Mesothelial cell of epicardium (in vitro differentiated cells): Measurements from ENCODE around the gene ARVCF. TPM values are rescaled to one million over a fixed set of nuclear protein-coding genes. Genes with fewer than 3 reads are reported as not detected.

Experiments
- DNase-seq, 2 experiments: peaks; one replicate each; pipeline ENCODE4 v3.0.0; 2021; ENCODE audit warnings: low spot score in 2 of 2; ENCODE audit not compliant: unreplicated experiment in 2 of 2
- H3K27ac Mint-ChIP-seq: 2 replicates; pipeline ENCODE4 v1.8.0; 2021; ENCODE audit warnings: mixed read lengths
- H3K27me3 Mint-ChIP-seq: 2 replicates; pipeline ENCODE4 v1.8.0; 2021; ENCODE audit warnings: low read depth, mixed read lengths
- H3K36me3 Mint-ChIP-seq: 2 replicates; pipeline ENCODE4 v1.8.0; 2021; ENCODE audit warnings: mixed read lengths
- H3K4me1 Mint-ChIP-seq: 2 replicates; pipeline ENCODE4 v1.8.0; 2021; ENCODE audit warnings: mixed read lengths
- H3K4me3 Mint-ChIP-seq: 2 replicates; pipeline ENCODE4 v1.8.0; 2021; ENCODE audit warnings: mild to moderate bottlenecking, moderate library complexity, mixed read lengths
- H3K9me3 Mint-ChIP-seq: 2 replicates; pipeline ENCODE4 v1.8.0; 2021; ENCODE audit warnings: mixed read lengths
- total RNA-seq: library from RNA; stranded (reverse); gene quantifications from 3 replicates; pipeline ENCODE4 v1.2.1, GENCODE V29; 2021
- TF ChIP-seq, protein P1 (sequence below): fragments of 200-600 bp; sonication (generic); IDR thresholded peaks from one replicate; pipeline ENCODE4 v1.5.0; 2021; ENCODE audit warnings: antibody characterized with exemption; ENCODE audit not compliant: unreplicated experiment

ARVCF gene
- total RNA-seq, 1 donor from 2014 or later = 41.2 TPM

DNA sequence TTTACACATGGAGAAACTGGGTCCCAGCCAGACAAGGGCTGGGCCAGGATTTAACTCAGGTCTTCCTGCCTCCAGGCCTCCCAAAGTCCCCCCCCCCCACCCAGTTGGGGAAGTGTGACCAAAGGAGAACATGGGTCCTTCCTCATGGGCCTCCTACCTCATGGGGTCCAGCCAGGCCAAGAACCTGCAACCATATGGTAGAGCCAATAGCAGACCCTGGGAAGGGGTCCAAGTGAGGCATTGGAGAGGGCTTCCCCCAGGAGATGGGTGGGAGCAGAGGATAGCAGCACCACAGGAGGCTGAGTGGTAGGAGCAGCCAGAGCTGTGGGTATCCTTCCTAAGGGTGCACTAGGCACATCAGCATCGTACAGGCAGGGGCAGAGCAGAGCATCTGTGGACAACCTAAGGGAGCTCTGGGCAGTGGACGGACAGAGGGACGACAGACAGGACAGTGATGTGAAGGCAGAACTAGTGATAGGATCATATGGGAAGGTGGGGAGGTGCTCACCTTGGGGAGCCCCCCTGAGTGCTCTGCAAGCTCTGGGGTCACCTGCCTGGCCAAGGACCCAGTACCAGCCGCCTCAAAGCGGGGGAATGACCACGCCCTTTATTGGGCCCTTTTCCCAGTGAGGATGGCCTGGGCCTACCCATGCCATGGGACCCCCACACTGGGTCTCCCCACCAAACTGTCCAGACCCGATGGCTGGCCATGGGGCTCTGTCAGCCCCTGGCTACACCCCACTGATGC is 4.5 kb downstream of the ARVCF start:
- H3K27ac Mint-ChIP-seq = no peak overlapping the region
- peaks cover 26% of the 10 kb centered on the region for H3K27me3 Mint-ChIP-seq
- no peak for DNase-seq
- no peaks in the 10 kb centered on the region for H3K4me1 Mint-ChIP-seq
- TF ChIP-seq, protein P1, sequence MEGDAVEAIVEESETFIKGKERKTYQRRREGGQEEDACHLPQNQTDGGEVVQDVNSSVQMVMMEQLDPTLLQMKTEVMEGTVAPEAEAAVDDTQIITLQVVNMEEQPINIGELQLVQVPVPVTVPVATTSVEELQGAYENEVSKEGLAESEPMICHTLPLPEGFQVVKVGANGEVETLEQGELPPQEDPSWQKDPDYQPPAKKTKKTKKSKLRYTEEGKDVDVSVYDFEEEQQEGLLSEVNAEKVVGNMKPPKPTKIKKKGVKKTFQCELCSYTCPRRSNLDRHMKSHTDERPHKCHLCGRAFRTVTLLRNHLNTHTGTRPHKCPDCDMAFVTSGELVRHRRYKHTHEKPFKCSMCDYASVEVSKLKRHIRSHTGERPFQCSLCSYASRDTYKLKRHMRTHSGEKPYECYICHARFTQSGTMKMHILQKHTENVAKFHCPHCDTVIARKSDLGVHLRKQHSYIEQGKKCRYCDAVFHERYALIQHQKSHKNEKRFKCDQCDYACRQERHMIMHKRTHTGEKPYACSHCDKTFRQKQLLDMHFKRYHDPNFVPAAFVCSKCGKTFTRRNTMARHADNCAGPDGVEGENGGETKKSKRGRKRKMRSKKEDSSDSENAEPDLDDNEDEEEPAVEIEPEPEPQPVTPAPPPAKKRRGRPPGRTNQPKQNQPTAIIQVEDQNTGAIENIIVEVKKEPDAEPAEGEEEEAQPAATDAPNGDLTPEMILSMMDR = no peak
- H3K9me3 Mint-ChIP-seq = no peaks in the 10 kb centered on the region
- no peak overlapping the region for H3K4me3 Mint-ChIP-seq
- H3K36me3 Mint-ChIP-seq = no peaks in the 10 kb centered on the region

DNA sequence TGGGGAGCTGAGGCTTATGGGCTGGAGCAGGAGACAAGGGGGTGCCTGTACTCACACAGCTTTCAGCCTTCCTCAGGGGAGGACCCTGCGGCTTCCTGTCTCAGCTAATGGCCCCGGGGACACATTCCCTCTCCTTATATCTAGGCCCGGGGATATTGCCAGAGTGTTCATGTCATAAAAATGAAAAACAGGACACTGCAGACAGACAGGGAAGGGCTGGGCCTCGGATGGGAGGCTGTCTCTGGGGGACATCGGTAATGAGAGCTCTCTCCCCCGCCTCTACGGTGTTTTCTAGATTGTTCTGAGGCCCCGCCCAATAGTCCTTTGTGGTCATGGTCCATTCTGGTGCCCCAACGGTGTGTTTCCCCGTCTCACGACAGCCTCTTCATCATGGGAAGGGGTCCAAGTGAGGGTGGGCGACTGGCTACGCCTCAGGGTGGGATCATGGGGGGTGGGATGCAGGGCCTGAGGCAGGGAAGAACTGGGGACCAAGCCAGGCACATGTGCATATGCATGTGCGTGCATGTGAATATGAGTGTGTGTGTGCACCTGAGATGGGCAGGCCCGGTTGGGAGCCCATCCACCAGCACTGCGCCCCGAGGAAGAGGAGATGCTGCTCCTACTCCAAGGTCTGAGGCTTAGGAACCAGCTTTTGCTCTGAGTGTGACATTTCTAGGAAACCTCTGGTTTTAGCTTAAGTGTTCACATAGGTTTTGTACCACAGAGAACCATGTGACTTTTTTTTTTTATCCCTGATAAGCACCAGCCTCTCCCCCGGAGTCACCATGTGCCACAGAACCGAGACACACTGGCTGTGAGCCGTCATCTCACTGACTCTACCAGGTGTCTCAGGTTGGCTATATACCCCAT is 5.3 kb downstream of the ARVCF start:
- Mint-ChIP-seq H3K36me3 (no peaks in the 10 kb centered on the region), H3K9me3 (no peaks in the 10 kb centered on the region)
- no peak for DNase-seq

DNA sequence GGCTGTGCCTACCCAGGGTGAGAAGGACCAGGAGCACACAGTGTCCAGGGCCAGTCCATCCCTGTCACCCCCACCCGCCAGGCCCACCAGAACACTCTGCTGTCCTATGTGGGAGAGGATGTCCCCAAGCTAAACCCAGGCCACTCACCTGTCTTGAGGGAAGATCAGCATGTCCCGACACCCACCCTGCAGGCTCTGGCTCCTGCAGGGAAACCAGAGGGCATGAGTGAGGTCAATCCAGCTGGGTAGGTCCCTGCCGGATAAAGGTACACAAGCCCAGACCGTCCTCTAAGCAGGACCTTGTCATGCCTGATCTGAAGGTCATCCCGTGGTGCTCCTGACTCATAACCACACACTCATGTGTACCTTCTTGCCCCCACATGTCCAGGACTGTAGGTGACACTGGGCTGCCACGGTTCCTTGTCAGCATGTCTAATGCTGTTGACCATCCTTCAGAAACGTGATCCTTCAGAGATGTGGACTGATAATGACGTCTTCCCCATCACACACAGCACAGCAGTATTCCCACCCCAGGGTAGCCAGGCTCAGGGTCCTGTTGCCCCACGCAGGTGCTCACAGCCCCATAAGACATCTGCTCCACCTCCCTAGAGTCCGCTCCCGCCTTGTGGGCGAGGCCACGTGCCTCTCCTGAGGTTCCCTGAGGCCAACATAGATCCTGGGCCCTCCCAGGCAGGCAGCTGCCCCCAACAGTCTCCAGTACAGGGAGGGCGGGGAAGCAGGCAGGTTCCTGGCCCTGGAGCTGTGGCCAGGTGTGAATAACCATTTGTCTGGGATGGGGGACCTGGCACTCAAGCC is 6.1 kb downstream of the ARVCF start:
- TF ChIP-seq, protein P1 = no peak
- no peak for DNase-seq
- no peak overlapping the region for H3K4me3 Mint-ChIP-seq
- H3K9me3 Mint-ChIP-seq = peaks cover 3% of the 10 kb centered on the region
- H3K4me1 Mint-ChIP-seq = no peaks in the 10 kb centered on the region
- H3K27ac Mint-ChIP-seq = no peak overlapping the region
- peaks cover 19% of the 10 kb centered on the region for H3K27me3 Mint-ChIP-seq
- H3K36me3 Mint-ChIP-seq = no peaks in the 10 kb centered on the region

More for the DNA sequence above, 5.3 kb downstream of the ARVCF start:
- peaks cover 21% of the 10 kb centered on the region for H3K27me3 Mint-ChIP-seq
- no peak overlapping the region for H3K4me3 Mint-ChIP-seq
- TF ChIP-seq, protein P1 = no peak
- H3K4me1 Mint-ChIP-seq = no peaks in the 10 kb centered on the region
- no peak overlapping the region for H3K27ac Mint-ChIP-seq

DNA sequence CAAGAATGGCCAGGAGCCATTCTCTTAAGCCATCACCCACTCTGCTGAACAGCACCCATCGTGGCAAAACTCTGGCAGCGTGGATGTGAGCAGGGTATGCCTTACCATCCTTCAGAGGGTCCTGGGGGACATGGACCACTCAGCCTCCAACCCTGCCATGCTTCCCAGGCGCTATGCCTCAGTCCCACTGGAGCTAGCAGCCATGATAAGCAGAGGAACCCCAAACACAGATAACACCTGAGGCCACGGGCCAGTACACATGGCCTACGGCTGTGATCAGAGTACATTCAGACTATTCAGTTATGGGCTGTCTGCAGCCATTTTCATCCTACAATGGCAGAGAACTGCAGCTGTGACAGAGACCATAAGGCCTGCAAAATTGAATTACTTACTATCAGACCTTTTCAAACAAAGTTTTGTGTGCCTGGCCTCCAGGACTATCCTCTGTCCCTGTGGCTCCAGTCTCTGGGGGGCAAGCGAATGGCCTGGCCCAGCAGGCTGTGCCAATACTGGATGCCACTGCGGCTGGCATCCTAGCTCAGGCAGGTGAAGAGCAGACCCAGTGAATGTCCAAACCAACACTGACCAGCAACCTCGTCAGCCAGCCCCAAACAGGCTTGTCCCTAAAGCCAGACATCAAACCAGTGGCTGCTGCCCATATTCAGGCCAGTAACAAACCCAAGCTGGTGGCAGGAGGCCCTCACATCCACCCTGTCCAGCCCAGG is 6.9 kb downstream of the ARVCF start:
- no peak overlapping the region for H3K27ac Mint-ChIP-seq

More for the DNA sequence above, 6.9 kb downstream of the ARVCF start:
- no peaks in the 10 kb centered on the region for H3K36me3 Mint-ChIP-seq
- peaks cover 8% of the 10 kb centered on the region for H3K9me3 Mint-ChIP-seq
- H3K27me3 Mint-ChIP-seq = peaks cover 12% of the 10 kb centered on the region
- no peak for DNase-seq
- H3K4me3 Mint-ChIP-seq = no peak overlapping the region
- TF ChIP-seq, protein P1 = no peak
- no peaks in the 10 kb centered on the region for H3K4me1 Mint-ChIP-seq
